ENCODE results near the gene TFCP2.
A peak's percentile ranks its signal among the peaks of the same experiment; 100 is the strongest.

The TFCP2 gene

DNA sequence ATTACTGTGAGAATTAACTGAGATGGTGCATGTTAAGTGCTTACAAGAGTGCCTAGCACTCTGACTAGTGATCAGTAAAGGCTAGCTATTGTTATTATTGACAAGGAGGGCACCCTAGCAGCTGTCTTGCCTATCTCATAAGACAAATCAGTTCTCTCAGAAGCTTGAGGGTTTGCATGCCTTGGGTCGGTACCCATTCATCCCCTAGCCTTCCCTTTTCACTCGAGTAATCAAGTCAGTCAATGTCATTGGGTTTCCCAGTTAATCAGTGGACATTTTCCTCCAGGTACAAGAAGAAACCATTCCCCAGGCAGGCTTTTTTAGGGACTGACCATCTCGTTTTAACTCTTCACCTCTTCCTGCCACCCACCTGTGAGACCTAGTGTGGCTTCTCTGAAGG is 10.4 kb upstream of the TFCP2 start:
- no peak overlapping the region for H3K4me3 ChIP-seq (ENCODE audit: control insufficient read depth, low read depth, low read length)
- DNase-seq (ENCODE audit: low read depth), result no peak
- no peak for TF ChIP-seq CTCF (IDR thresholded peaks at IDR 0.05; ENCODE audit: control insufficient read depth, insufficient read depth, low read depth, low read length, missing control alignments)

- no peak for DNase-seq (ENCODE audit: low read depth)
- no peak for TF ChIP-seq CTCF (IDR thresholded peaks at IDR 0.05; ENCODE audit: control insufficient read depth, insufficient read depth, low read depth, low read length, missing control alignments)
- H3K4me3 ChIP-seq (ENCODE audit: control insufficient read depth, low read depth, low read length), result no peak overlapping the region
Observed at GRCh38 chr12:51181558-51181957, 8.6 kb upstream of the TFCP2 start.

DNA sequence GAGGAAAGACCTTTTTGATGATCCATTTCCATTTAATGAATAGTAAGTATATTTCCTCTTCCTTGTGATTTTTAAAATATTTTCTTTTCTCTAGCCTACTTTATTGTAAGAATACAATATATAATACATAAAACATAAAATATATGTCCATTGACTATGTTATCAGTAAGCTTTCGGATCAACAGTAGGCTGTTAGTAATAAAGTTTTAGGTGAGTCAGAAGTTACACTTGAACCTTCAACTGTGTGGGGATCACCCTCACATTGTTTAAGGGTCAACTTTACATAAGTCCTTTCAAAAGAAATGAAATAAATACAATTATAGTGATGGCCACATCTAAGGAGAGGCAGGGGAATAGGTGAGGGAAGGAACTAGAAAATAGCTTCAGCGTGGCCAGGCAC is 5.0 kb upstream of the TFCP2 start:
- H3K4me3 ChIP-seq (ENCODE audit: control insufficient read depth, low read depth, low read length), result no peak overlapping the region
- no peak for TF ChIP-seq CTCF (IDR thresholded peaks at IDR 0.05; ENCODE audit: control insufficient read depth, insufficient read depth, low read depth, low read length, missing control alignments)
- no peak for DNase-seq (ENCODE audit: low read depth)

DNA sequence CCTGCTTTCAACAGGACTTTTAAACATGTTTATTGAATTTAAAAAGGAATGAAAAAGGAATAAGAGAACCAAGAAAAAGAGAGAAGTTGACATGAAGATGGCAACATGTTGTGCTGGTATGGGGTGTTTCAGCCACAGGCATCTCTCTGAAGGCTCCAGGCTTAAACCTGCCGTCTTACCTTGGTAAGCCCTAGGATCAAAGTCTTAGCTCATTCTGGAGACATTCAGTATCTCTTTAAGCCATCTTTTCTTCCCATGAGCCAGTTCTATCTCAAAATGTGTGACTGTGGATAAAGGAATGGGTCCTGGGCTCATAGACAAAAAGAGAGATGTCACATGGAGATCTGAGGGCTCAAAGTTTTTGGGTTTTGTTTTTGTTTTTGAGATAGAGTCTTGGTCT is 1.6 kb upstream of the TFCP2 start:
- no peak overlapping the region for H3K4me3 ChIP-seq (ENCODE audit: control insufficient read depth, low read depth, low read length)
- no peak for DNase-seq (ENCODE audit: low read depth)
- TF ChIP-seq CTCF (IDR thresholded peaks at IDR 0.05; ENCODE audit: control insufficient read depth, insufficient read depth, low read depth, low read length, missing control alignments), result no peak

DNA sequence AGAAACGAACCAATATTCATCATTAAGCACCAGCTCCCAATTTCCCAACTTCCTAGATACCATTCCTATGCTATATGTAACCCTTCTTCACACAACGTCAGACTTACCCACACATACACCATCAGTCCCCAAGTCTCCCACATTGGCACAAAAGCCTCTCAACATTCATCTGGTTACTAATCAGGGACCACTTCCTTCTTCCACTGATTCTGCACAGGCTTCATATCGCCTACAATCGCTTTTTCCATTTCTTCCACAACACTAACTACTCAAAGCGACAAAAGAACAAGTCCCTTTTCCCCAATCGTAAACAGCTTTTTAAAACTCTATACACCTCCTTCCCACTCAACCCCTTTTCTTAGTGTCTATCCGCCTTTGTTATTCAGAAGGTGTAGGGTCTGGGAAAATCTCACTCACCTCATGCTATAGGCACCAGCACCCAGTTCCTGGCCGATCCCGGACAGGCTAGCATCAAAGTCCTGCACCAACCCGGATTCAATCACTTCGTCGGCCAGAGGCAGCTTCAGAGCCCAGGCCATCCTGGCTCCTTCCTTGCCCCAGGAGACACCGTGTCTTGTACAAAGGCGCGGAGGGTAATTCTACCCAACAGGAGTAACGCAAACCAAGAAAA is 936 bp downstream of the TFCP2 start:
- peak overlapping the region; percentile 86 for H3K4me3 ChIP-seq (ENCODE audit: control insufficient read depth, low read depth, low read length)
- TF ChIP-seq CTCF (IDR thresholded peaks at IDR 0.05; ENCODE audit: control insufficient read depth, insufficient read depth, low read depth, low read length, missing control alignments), result no peak
- DNase-seq (ENCODE audit: low read depth), result no peak

GRCh38 chr12:51163795-51164194 is 9.1 kb downstream of the TFCP2 start:
- DNase-seq (ENCODE audit: low read depth), result no peak
- TF ChIP-seq CTCF (IDR thresholded peaks at IDR 0.05; ENCODE audit: control insufficient read depth, insufficient read depth, low read depth, low read length, missing control alignments), result no peak
- no peak overlapping the region for H3K4me3 ChIP-seq (ENCODE audit: control insufficient read depth, low read depth, low read length)

GRCh38 chr12:51162217-51162616 is 10.7 kb downstream of the TFCP2 start:
- TF ChIP-seq CTCF (IDR thresholded peaks at IDR 0.05; ENCODE audit: control insufficient read depth, insufficient read depth, low read depth, low read length, missing control alignments), result no peak
- no peak for DNase-seq (ENCODE audit: low read depth)
- H3K4me3 ChIP-seq (ENCODE audit: control insufficient read depth, low read depth, low read length), result no peak overlapping the region

All from AG09309 (cell line).